Esophagus squamous epithelium (tissue), 5 donors: ENCODE measurements around the gene SRRT. TPM values are rescaled to one million over a fixed set of nuclear protein-coding genes. Genes with fewer than 3 reads are reported as not detected.

ENCODE experiments used
- DNase-seq: peaks from one replicate; lab custom pipeline; 2025; lab: John Stamatoyannopoulos, UW
- H3K27ac ChIP-seq, 4 donors: fragments of 200-600 bp; sonication (generic); one replicate each; pipeline ENCODE4 v1.5.1; 2016 to 2019; ENCODE audit warnings: mild to moderate bottlenecking in 1 of 4
- H3K27me3 ChIP-seq, 4 donors: fragments of 200-600 bp; sonication (generic); 1 replicate in 3 of 4; 2 replicates in 1 of 4; pipeline versions ENCODE4 v1.5.1 to v1.6.0; 2017 to 2021; ENCODE audit warnings: antibody characterized with exemption in 1 of 4
- H3K36me3 ChIP-seq, 3 donors: fragments of 200-600 bp; sonication (generic); one replicate each; pipeline ENCODE4 v1.5.1; 2016 to 2019
- H3K4me1 ChIP-seq, 3 donors: fragments of 200-600 bp; sonication (generic); one replicate each; pipeline ENCODE4 v1.5.1; 2017 to 2019
- H3K4me3 ChIP-seq, 4 donors: fragments of 200-600 bp; sonication (generic); 1 replicate in 3 of 4; 2 replicates in 1 of 4; pipeline ENCODE4 v1.5.1; 2016 to 2019; ENCODE audit warnings: mild to moderate bottlenecking in 2 of 4, moderate library complexity in 1 of 4
- H3K9me3 ChIP-seq, 3 donors: fragments of 200-600 bp; sonication (generic); one replicate each; pipeline ENCODE4 v1.5.1; 2016 to 2019
- CTCF ChIP-seq, 6 experiments: fragments of 450-650 bp in 4 of 6; fragments of 200-600 bp in 2 of 6; sonication (generic) in 2 of 6; IDR thresholded peaks; one replicate each; pipeline ENCODE4 v1.5.1; 2016 to 2019; ENCODE audit warnings: antibody characterized with exemption in 6 of 6, mild to moderate bottlenecking in 4 of 6, moderate library complexity in 4 of 6
- POLR2A ChIP-seq, 4 donors: fragments of 450-650 bp; IDR thresholded peaks; one replicate each; pipeline ENCODE4 v1.6.1; 2017; ENCODE audit warnings: antibody characterized with exemption in 4 of 4, mild to moderate bottlenecking in 4 of 4, moderate library complexity in 3 of 4
- WGBS, 2 donors: methylation state at CpG; one replicate each; pipeline ENCODE4 v1.1.5; 2018; 5-methylcytosine and 5-hydroxymethylcytosine counted together
- intact Hi-C: fragments of 100-400 bp; cut with DNase I; formaldehyde crosslinking; loops from one replicate; pipeline ENCODE4 v1.15.0; 2022
- total RNA-seq, 4 donors: library from RNA; depleted of rRNA; stranded (reverse); fragments of >200 nt; gene quantifications; one replicate each; pipeline ENCODE4 v1.1.0, GENCODE V29; 2016
- donor health status: DM: yes; HTN: yes; CAD: no.

SRRT gene
- total RNA-seq, 4 donors from 2014 or later, result 53.8 to 91.0 (median 68.4) TPM

GRCh38 chr7:100881136-100881535 lies 6.2 kb downstream of the SRRT start:
- Histone ChIP-seq H3K9me3 (no peaks in the 10 kb centered on the region), H3K27me3 (no peaks in the 10 kb centered on the region), H3K4me1 (peaks cover 2 to 46% (median 22%) of the 10 kb centered on the region in 3 donors), H3K27ac (no peak overlapping the region), H3K4me3 (no peak overlapping the region), H3K36me3 (peaks cover 31 to 98% (median 51%) of the 10 kb centered on the region in 3 donors)
- TF ChIP-seq CTCF (IDR thresholded peaks at IDR 0.05) (no peak), POLR2A (IDR thresholded peaks at IDR 0.05) (no peak)
- no peak for DNase-seq
- 93 to 97% methylated on average over 17 to 20 of the region's 20 CpGs for WGBS, 2 donors
- intact Hi-C loops, result no loop called here

DNA sequence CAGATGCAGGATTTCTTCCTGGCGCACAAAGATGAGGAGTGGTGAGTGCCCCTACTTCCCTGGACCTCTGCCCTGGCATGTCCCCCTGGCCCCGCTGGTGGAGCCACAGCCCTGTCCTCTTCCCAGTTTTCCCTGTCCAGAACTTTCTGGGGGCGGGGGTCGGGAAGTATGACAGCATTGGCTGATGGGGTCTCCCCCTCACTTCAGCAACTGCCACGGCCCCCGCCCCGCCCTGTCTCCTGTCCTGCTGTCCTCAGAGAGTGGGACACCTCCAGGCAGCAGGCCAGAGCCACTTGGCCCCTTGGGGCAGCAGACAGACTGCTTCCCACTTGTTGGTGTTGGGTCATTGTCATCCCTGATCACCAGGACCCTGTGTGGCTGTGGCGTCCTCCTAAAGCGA lies 7.3 kb downstream of the SRRT start:
- H3K27ac ChIP-seq, result no peak overlapping the region
- DNase-seq, result no peak
- H3K9me3 ChIP-seq, result no peaks in the 10 kb centered on the region
- no peak overlapping the region for H3K4me3 ChIP-seq
- peaks cover under 1 to 43% (median 11%) of the 10 kb centered on the region in 3 donors for H3K4me1 ChIP-seq
- no peaks in the 10 kb centered on the region for H3K27me3 ChIP-seq
- TF ChIP-seq POLR2A (IDR thresholded peaks at IDR 0.05) (no peak), CTCF (IDR thresholded peaks at IDR 0.05) (no peak)
- WGBS, 2 donors, result 85 to 94% methylated on average over 2 to 9 of the region's 9 CpGs
- intact Hi-C loops, result no loop called here
- peaks cover 42 to 99% (median 62%) of the 10 kb centered on the region in 3 donors for H3K36me3 ChIP-seq

DNA sequence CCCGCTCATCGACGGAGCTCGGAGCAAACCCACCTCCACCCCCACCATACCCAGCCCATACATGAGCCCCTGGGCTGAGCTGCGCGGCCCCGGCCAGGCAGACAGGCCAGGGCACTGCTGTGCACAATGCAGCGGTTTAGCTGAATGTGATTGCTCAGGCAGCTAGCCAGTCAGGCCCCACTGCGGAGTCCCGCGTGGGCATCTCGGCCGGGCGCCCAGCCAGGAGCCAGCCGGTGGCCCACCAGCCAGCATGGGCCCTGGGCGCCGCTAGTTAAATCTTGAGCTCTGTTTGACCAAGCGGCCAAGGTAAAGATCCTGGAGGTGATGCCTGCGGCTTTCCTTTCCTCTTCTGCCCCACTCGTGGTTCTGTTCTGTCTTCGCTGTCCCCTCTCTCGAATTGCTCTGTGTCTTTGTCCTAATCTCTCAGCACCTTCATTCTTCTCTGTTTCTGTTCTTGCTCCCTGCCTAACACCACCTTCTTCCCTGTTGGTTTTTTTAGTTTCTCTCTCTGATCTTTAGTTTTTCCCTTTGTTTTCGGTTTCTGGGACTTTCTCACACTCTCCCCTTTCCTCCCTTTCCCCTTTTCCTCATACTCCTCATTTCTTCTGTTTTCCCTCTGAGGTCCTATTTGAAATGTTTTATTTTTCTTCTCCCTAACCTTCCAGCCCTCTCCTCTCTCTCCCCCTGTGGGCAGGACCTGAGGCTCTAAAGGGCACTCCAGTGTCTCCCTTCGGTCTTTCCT lies 8.1 kb downstream of the SRRT start:
- peaks cover 7 to 43% (median 12%) of the 10 kb centered on the region in 3 donors for H3K4me1 ChIP-seq
- TF ChIP-seq CTCF (IDR thresholded peaks at IDR 0.05) (no peak), POLR2A (IDR thresholded peaks at IDR 0.05) (no peak)
- no peak for DNase-seq

GRCh38 chr7:100884736-100885439 lies 10.0 kb downstream of the SRRT start:
- 87 to 88% methylated on average over 22 to 28 of the region's 29 CpGs for WGBS, 2 donors
- intact Hi-C loops, result no loop called here
- peaks cover 21 to 42% (median 21%) of the 10 kb centered on the region in 3 donors for H3K4me1 ChIP-seq

More for the DNA sequence above, 8.1 kb downstream of the SRRT start:
- Histone ChIP-seq H3K27me3 (no peaks in the 10 kb centered on the region), H3K4me3 (no peak overlapping the region), H3K9me3 (no peaks in the 10 kb centered on the region), H3K36me3 (peaks cover 45 to 100% (median 66%) of the 10 kb centered on the region in 3 donors), H3K27ac (no peak overlapping the region)
- intact Hi-C loops, result no loop called here
- 89 to 93% methylated on average over 7 to 12 of the region's 24 CpGs for WGBS, 2 donors

More at GRCh38 chr7:100884736-100885439, 10.0 kb downstream of the SRRT start:
- Histone ChIP-seq H3K36me3 (peaks cover 45 to 86% (median 73%) of the 10 kb centered on the region in 3 donors), H3K27me3 (no peaks in the 10 kb centered on the region), H3K9me3 (no peaks in the 10 kb centered on the region), H3K27ac (peak overlapping the region in 2 of 4 donors; percentile 17 to 22), H3K4me3 (no peak overlapping the region)
- TF ChIP-seq CTCF (IDR thresholded peaks at IDR 0.05) (no peak), POLR2A (IDR thresholded peaks at IDR 0.05) (no peak)
- DNase-seq, result no peak
